Keratinocyte (primary cell): ENCODE data around the gene DIS3L2. TPM values are rescaled to one million over a fixed set of nuclear protein-coding genes. Genes with fewer than 3 reads are reported as not detected.

Source experiments
- DNase-seq: peaks from one replicate; pipeline ENCODE4 v3.0.0-alpha.2; 2011; ENCODE audit warnings: low read depth, missing footprints, low spot score
- FAIRE-seq: peaks from 2 replicates; lab custom pipeline; 2011; peaks lifted over from hg19 to GRCh38; lab: Jason Lieb, UNC
- H2AFZ ChIP-seq: 2 replicates; pipeline ENCODE4 v1.6.0; 2012; ENCODE audit warnings: low read length, control low read depth, inconsistent platforms; ENCODE audit not compliant: control insufficient read depth
- H3K27ac ChIP-seq: 2 replicates; pipeline ENCODE4 v1.5.1; 2011; ENCODE audit warnings: low read length; ENCODE audit not compliant: control insufficient read depth, insufficient read depth
- H3K27me3 ChIP-seq: 3 replicates; pipeline ENCODE4 v1.6.0; 2011; ENCODE audit warnings: low read length; ENCODE audit not compliant: control insufficient read depth, insufficient read depth; ENCODE audit errors: extremely low read depth
- H3K36me3 ChIP-seq, 2 experiments: 2 replicates in 1 of 2; 3 replicates in 1 of 2; pipeline ENCODE4 v1.5.1; 2011; ENCODE audit warnings: low read length in 2 of 2, mild to moderate bottlenecking in 1 of 2; ENCODE audit not compliant: control insufficient read depth in 2 of 2, insufficient read depth in 2 of 2; ENCODE audit errors: extremely low read depth in 1 of 2
- H3K4me1 ChIP-seq: 3 replicates; pipeline ENCODE4 v1.5.1; 2011; ENCODE audit warnings: low read length; ENCODE audit not compliant: control insufficient read depth, insufficient read depth; ENCODE audit errors: extremely low read depth
- H3K4me2 ChIP-seq: 3 replicates; pipeline ENCODE4 v1.6.0; 2011; ENCODE audit warnings: low read depth, low read length; ENCODE audit not compliant: control insufficient read depth, insufficient read depth; ENCODE audit errors: extremely low read depth
- H3K4me3 ChIP-seq, 3 experiments: fragments of 200-600 bp in 1 of 3; sonication (generic) in 1 of 3; 2 replicates in 2 of 3; 3 replicates in 1 of 3; pipeline ENCODE4 v1.5.1; 2011 to 2016; ENCODE audit warnings: low read length in 3 of 3, mild to moderate bottlenecking in 3 of 3, control low read depth in 2 of 3, inconsistent platforms in 1 of 3, low read depth in 1 of 3, mixed read lengths in 1 of 3, mixed run types in 1 of 3, moderate library complexity in 1 of 3; ENCODE audit not compliant: control insufficient read depth in 2 of 3, insufficient read depth in 2 of 3; ENCODE audit errors: extremely low read depth in 1 of 3
- H3K79me2 ChIP-seq: 2 replicates; pipeline ENCODE4 v1.6.0; 2012; ENCODE audit warnings: low read length; ENCODE audit not compliant: control insufficient read depth, insufficient read depth
- H3K9ac ChIP-seq: 3 replicates; pipeline ENCODE4 v1.6.0; 2011; ENCODE audit warnings: low read length; ENCODE audit not compliant: control insufficient read depth, insufficient read depth; ENCODE audit errors: extremely low read depth
- H3K9me1 ChIP-seq: 3 replicates; pipeline ENCODE4 v1.6.0; 2011; ENCODE audit warnings: low read length; ENCODE audit not compliant: control insufficient read depth, insufficient read depth; ENCODE audit errors: extremely low read depth
- H3K9me3 ChIP-seq: 2 replicates; pipeline ENCODE4 v1.5.1; 2012; ENCODE audit warnings: low read depth, low read length; ENCODE audit not compliant: control insufficient read depth
- H4K20me1 ChIP-seq: 3 replicates; pipeline ENCODE4 v1.6.0; 2011; ENCODE audit warnings: low read length; ENCODE audit not compliant: control insufficient read depth, insufficient read depth; ENCODE audit errors: extremely low read depth
- EZH2 ChIP-seq: IDR thresholded peaks from one replicate; pipeline ENCODE4 v1.6.1; 2012; ENCODE audit warnings: inconsistent platforms, mild to moderate bottlenecking, low read length, moderate library complexity
- dilution Hi-C: fragments of 300-500 bp; cut with MboI; formaldehyde crosslinking; loops from one replicate; pipeline ENCODE4 v1.7.0; 2020; ENCODE audit warnings: low sequenced_read_pairs; ENCODE audit not compliant: extremely low pct_ligation_motif_present
- polyA plus RNA-seq, 5 experiments: library from polyadenylated mRNA; depleted of rRNA in 3 of 5; stranded (reverse) in 3 of 5; stranded (forward) in 1 of 5; unstranded in 1 of 5; fragments of >200 nt; gene quantifications; 1 replicate in 1 of 5; 2 replicates in 3 of 5; 3 replicates in 1 of 5; pipeline versions ENCODE4 v1.2.1 to v1.2.3, GENCODE V29; 2011 to 2012; ENCODE audit warnings: missing spikeins in 2 of 5, low read depth in 1 of 5, low replicate concordance in 1 of 5
- TF ChIP-seq, protein P1 (sequence below), 3 experiments: IDR thresholded peaks in 1 of 3; conservative IDR thresholded peaks in 1 of 3; optimal IDR thresholded peaks in 1 of 3; 2 replicates in 2 of 3; 3 replicates in 1 of 3; pipeline versions ENCODE3 to v1.5.1; 2011; ENCODE audit warnings: low read length in 3 of 3, mild to moderate bottlenecking in 3 of 3, moderate library complexity in 2 of 3, control low read depth in 1 of 3, inconsistent platforms in 1 of 3; ENCODE audit not compliant: insufficient read depth in 2 of 3; ENCODE audit errors: extremely low read depth in 1 of 3

DIS3L2 gene
- polyA plus RNA-seq, 1 donor (not counting 4 experiments of a cell fraction or from before 2014, with no cell fraction given): 8.6 TPM

GRCh38 chr2:232183279-232183678 is 221.8 kb downstream of the DIS3L2 start:
- Histone ChIP-seq H4K20me1 (no peaks in the 10 kb centered on the region), H3K9ac (no peak overlapping the region), H3K9me3 (no peaks in the 10 kb centered on the region), H3K27ac (no peak overlapping the region), H3K9me1 (no peaks in the 10 kb centered on the region), H3K4me2 (no peak overlapping the region), H3K27me3 (no peaks in the 10 kb centered on the region), H3K36me3 (no peaks in the 10 kb centered on the region), H3K4me1 (no peaks in the 10 kb centered on the region), H3K79me2 (no peaks in the 10 kb centered on the region), H2AFZ (no peak overlapping the region), H3K4me3 (no peak overlapping the region)
- dilution Hi-C loops: no loop called here
- FAIRE-seq (no peak), DNase-seq (no peak)
- TF ChIP-seq, protein P1, sequence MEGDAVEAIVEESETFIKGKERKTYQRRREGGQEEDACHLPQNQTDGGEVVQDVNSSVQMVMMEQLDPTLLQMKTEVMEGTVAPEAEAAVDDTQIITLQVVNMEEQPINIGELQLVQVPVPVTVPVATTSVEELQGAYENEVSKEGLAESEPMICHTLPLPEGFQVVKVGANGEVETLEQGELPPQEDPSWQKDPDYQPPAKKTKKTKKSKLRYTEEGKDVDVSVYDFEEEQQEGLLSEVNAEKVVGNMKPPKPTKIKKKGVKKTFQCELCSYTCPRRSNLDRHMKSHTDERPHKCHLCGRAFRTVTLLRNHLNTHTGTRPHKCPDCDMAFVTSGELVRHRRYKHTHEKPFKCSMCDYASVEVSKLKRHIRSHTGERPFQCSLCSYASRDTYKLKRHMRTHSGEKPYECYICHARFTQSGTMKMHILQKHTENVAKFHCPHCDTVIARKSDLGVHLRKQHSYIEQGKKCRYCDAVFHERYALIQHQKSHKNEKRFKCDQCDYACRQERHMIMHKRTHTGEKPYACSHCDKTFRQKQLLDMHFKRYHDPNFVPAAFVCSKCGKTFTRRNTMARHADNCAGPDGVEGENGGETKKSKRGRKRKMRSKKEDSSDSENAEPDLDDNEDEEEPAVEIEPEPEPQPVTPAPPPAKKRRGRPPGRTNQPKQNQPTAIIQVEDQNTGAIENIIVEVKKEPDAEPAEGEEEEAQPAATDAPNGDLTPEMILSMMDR (optimal IDR thresholded peaks at IDR 0.05 in 1 of 3, IDR thresholded peaks at IDR 0.05 in 1 of 3, conservative IDR thresholded peaks at IDR 0.05 in 1 of 3; ENCODE audit: extremely low read depth in 1 of 3, insufficient read depth in 2 of 3, low read length in 3 of 3): no peak
- no peak for TF ChIP-seq EZH2

- Histone ChIP-seq H3K4me1 (no peaks in the 10 kb centered on the region), H2AFZ (no peak overlapping the region), H3K4me3 (no peak overlapping the region), H3K79me2 (no peaks in the 10 kb centered on the region), H3K27ac (no peak overlapping the region), H3K36me3 (no peaks in the 10 kb centered on the region), H3K4me2 (no peak overlapping the region), H3K9me1 (no peaks in the 10 kb centered on the region), H4K20me1 (no peaks in the 10 kb centered on the region), H3K9ac (no peak overlapping the region), H3K9me3 (no peaks in the 10 kb centered on the region), H3K27me3 (no peaks in the 10 kb centered on the region)
- dilution Hi-C loops: no loop called here
- TF ChIP-seq EZH2: no peak
- TF ChIP-seq, protein P1 (optimal IDR thresholded peaks at IDR 0.05 in 1 of 3, IDR thresholded peaks at IDR 0.05 in 1 of 3, conservative IDR thresholded peaks at IDR 0.05 in 1 of 3; ENCODE audit: extremely low read depth in 1 of 3, insufficient read depth in 2 of 3, low read length in 3 of 3): no peak
- no peak for DNase-seq
- no peak for FAIRE-seq
These were observed 222.8 kb downstream of the DIS3L2 start for GRCh38 chr2:232184346-232184745.
